GM12801 (cell line): ENCODE data around the gene SLC31A1.

Experiments
- CTCF ChIP-seq: IDR thresholded peaks from one replicate; pipeline ENCODE4 v1.5.1; 2011; ENCODE audit warnings: control low read depth; ENCODE audit not compliant: insufficient read length; ENCODE audit errors: extremely low read depth

SLC31A1 gene

GRCh38 chr9:113205432-113205831, 15.9 kb upstream of the SLC31A1 start:
- TF ChIP-seq CTCF: no peak

DNA sequence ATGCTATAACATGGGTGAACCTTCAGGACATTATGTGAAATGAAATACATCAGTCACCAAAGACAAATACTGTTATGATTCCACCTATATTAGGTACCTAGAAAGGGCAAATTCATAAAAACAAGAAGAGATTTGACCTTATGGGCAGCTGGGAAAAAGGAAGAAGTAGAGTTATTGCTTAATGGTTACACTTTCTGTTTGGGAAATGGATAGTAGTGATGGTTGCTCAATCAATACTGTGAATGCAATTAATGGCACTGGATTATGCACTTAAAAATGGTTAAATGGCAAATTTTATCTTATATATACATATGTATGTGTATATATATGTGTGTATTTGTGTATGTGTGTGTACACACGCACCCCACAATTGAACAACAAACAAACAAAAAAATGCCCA, 15.5 kb upstream of the SLC31A1 start:
- TF ChIP-seq CTCF: no peak

GRCh38 chr9:113210815-113211214, 10.5 kb upstream of the SLC31A1 start:
- no peak for TF ChIP-seq CTCF

GRCh38 chr9:113215132-113215531, 6.2 kb upstream of the SLC31A1 start:
- TF ChIP-seq CTCF: no peak

- no peak for TF ChIP-seq CTCF
Measured at GRCh38 chr9:113216406-113216805, 4.9 kb upstream of the SLC31A1 start.

GRCh38 chr9:113219186-113219936, 2.0 kb upstream of the SLC31A1 start:
- TF ChIP-seq CTCF: no peak

DNA sequence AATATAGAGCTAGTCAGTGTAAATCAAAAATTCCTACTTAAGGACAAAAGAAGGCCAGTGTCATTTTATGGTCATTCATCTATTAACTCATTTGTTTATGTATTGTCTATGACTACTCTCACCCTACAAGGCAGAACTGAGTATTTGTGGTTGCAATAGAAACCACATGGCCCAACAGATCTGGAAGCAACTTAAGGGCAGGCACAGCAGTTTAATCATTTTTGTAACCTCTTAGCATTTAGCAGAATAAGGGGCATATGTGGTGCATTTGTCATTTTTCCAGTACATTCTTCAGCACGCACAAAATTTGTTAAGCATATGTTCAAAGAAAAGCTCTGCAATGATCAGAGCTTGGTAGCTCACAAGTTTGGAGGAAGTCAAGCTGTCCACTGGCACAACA, 1.4 kb upstream of the SLC31A1 start:
- TF ChIP-seq CTCF: no peak
